GM21381 (cell line): ENCODE measurements around the gene SBF2.
A peak's percentile ranks its signal among the peaks of the same experiment; 100 is the strongest.

Source experiments
- ATAC-seq: cut with Tn5 transposase; IDR thresholded peaks from one replicate; pipeline ENCODE4 v1.9.1; 2021; ENCODE audit warnings: mild to moderate bottlenecking, moderate library complexity; ENCODE audit not compliant: unreplicated experiment

SBF2 gene

GRCh38 chr11:9861860-9862725, 431.9 kb downstream of the SBF2 start:
- peak; percentile 95 for ATAC-seq

- ATAC-seq: no peak
These were observed 434.3 kb downstream of the SBF2 start for GRCh38 chr11:9859554-9860305.

- no peak for ATAC-seq
These were observed 435.2 kb downstream of the SBF2 start for GRCh38 chr11:9858822-9859221.

GRCh38 chr11:9858218-9858617, 435.8 kb downstream of the SBF2 start:
- no peak for ATAC-seq

- ATAC-seq: peak; percentile 63
These were observed 438.3 kb downstream of the SBF2 start for GRCh38 chr11:9855579-9856287.

GRCh38 chr11:9853929-9854552, 440.0 kb downstream of the SBF2 start:
- ATAC-seq: no peak

DNA sequence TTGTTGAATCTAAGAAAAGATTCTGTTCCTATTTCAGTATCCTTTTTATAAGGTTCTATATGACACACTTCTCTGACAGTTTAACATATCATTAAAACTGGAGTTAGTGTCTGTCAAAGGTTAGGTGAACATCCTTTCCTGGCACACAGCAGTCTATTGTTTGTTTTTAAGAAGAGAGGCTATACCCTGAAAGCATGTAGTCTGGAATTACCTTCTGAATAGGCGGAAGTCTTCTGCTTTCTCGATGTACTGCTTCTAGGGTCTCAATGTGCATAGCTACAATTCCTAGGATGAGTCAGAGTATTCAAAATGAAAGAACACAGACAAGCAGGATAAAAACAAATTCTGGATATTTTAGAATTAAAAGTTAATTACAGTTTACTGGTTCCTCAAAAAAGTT, 441.6 kb downstream of the SBF2 start:
- no peak for ATAC-seq

DNA sequence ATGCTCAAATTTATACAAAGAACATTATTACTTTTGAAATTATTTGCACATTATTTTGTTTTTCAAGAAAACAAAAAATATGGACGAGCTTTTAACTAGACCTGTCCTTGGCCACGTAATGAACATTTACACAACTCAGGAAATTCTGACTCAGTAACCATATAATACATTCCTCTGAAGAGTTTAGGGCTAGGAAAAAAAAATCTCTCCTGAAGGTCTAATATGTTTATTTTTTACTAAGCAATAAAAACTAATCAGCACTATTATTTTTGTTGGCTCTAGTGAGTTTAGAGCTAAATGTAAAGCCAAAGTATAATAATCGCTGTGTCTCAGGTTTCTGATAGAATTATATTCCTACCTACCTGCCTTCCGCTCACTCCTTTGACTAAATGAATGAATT, 442.7 kb downstream of the SBF2 start:
- no peak for ATAC-seq

- no peak for ATAC-seq
These were observed 443.7 kb downstream of the SBF2 start for GRCh38 chr11:9850224-9850895.

- no peak for ATAC-seq
These were observed 444.6 kb downstream of the SBF2 start for GRCh38 chr11:9849389-9849788.

DNA sequence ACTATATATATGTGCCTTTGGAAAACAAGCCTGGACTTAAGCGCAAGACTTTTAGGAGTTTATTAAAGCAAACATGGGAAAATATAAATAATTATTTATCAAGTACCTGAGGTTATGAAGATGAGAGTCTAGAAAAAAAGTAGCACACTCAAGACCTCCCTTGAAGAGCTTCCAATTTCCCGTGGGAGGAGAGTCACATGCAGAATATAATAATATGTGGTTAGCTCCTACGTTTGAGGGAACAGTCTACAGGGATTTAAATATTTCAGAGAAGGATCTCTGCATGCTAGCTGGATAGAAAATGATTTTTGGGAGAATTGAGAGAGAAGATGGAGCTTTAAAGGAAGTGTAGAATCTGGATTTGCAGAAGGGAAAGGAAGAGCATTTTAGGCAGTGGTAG, 446.4 kb downstream of the SBF2 start:
- ATAC-seq: no peak

- no peak for ATAC-seq
These were observed 451.1 kb downstream of the SBF2 start for GRCh38 chr11:9842923-9843322.

DNA sequence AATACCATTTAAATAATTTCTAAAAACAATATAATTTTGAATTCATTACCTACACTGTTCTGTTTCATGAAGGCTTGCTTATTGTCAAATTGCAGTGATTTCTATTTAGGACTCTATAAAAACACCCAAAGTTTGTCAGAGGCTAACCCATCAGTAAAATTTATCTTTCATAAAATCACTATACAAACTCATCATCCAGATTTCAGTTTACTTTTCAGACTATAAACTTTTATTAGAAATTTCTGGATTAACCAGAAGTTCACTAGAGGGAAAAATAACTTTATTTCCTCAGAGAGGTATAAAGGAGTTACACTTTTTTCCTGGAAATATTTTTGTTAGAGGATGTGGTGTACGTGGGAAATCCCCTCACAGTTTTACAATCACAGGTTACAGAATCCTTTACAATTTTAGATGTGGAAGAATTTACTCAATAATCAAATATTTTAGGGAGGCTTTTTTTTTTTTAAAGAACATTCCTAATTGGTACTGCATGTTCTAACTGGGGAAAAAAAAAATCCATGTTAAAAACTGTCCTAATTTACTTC, 453.5 kb downstream of the SBF2 start:
- ATAC-seq: no peak

DNA sequence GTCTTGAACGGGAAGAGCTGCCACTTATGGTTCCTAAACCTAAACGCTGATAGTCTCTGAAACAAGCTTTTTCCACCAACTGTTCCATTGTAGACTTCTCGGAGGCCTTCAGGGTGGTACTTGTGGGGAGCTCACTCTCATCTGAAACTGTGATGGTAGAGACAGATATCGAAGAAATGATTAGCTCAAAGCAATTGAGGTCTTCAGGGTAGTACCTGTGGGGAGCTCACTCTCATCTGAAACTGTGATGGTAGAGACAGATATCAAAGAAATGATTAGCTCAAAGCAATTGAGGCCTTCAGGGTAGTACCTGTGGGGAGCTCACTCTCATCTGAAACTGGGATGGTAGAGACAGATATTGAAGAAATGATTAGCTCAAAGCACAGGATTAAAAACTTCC, 454.5 kb downstream of the SBF2 start:
- ATAC-seq: no peak

DNA sequence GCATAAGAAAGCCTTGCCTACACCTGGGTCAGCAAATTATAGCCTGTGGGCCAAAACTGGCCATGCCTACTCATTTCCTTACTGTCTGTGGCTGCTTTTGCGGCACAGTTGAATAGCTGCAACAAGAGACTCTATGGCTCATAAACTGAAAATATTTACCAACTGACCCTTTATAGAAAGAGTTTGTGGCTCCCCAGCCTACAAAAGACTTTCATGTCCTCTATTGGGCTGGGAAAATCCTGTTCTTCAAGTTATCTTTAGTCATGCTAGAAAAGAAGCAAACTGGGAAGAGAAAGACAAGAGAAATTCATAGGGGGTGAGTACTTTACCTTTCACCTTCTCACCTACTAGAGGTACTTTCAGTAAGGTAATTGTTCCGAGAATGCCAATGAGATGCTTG, 455.1 kb downstream of the SBF2 start:
- peak; percentile 77 for ATAC-seq

DNA sequence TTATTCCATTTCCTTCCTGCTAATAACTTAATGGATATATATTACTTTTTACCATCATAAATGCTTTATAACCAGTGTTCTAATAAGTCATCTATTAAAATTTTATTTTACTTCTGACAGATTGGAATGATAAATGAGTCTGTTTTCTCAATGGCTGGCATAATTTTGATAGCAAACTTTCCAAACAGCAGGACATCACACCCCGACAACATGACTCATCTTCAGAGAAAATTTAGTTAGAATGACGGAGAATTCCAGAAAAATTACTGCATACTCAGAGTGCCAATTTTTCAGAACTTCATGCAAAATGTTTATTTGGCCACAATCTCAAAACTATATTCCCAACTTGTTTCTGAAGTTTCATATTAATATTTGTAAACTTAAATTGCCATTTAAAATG, 455.8 kb downstream of the SBF2 start:
- ATAC-seq: no peak

- ATAC-seq: no peak
These were observed 459.7 kb downstream of the SBF2 start for GRCh38 chr11:9834291-9834690.

DNA sequence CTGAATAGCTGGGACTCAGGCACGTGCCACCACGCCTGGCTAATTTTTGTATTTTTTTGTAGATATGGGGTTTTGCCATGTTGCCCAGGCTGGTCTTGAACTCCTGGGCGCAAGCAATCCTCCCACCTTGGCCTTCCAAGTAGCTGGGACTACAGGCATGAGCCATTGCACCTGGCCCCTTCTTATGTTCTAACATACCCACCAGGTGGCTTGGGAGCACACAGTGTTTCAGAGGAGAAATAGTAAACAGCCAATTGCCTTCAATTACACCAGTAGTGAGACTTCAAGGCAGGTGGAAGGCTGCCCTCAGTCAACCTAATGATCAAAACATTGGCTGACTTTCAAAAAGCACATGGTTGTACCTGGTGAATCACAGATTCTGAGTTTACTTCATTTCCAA, 462.9 kb downstream of the SBF2 start:
- ATAC-seq: no peak

GRCh38 chr11:9827708-9828107, 466.3 kb downstream of the SBF2 start:
- no peak for ATAC-seq

GRCh38 chr11:9826390-9826789, 467.6 kb downstream of the SBF2 start:
- no peak for ATAC-seq
